Neural progenitor cell (in vitro differentiated cells): ENCODE measurements around the gene WLS. TPM values are rescaled to one million over a fixed set of nuclear protein-coding genes. Genes with fewer than 3 reads are reported as not detected.

Experiments used
- DNase-seq: peaks from one replicate; pipeline ENCODE4 v3.0.0-alpha.2; 2016; ENCODE audit warnings: low spot score
- H2AFZ ChIP-seq: fragments of 200-600 bp; sonication (generic); replicated peaks from 2 replicates; pipeline ENCODE4 v1.6.1; 2016; ENCODE audit warnings: antibody characterized with exemption
- H3F3A ChIP-seq: fragments of 200-600 bp; sonication (generic); 2 replicates; pipeline ENCODE4 v1.6.1; 2016; ENCODE audit warnings: antibody characterized with exemption, low read depth
- H3K27ac ChIP-seq: fragments of 200-600 bp; sonication (generic); 2 replicates; pipeline ENCODE4 v1.5.1; 2016; ENCODE audit warnings: mild to moderate bottlenecking
- H3K27me3 ChIP-seq: fragments of 200-600 bp; sonication (generic); 2 replicates; pipeline ENCODE4 v1.6.1; 2016; ENCODE audit warnings: mild to moderate bottlenecking, moderate library complexity
- H3K36me3 ChIP-seq: fragments of 200-600 bp; sonication (generic); 2 replicates; pipeline ENCODE4 v1.5.1; 2016
- H3K4me1 ChIP-seq: fragments of 200-600 bp; sonication (generic); 2 replicates; pipeline ENCODE4 v1.6.1; 2016; ENCODE audit warnings: mixed run types
- H3K4me2 ChIP-seq: fragments of 200-600 bp; sonication (generic); 2 replicates; pipeline ENCODE4 v1.6.1; 2016
- H3K4me3 ChIP-seq: fragments of 200-600 bp; sonication (generic); 2 replicates; pipeline ENCODE4 v1.5.1; 2016
- H3K79me2 ChIP-seq: fragments of 200-600 bp; sonication (generic); 2 replicates; pipeline ENCODE4 v1.6.1; 2016; ENCODE audit warnings: low read depth
- H3K9ac ChIP-seq: fragments of 200-600 bp; sonication (generic); 2 replicates; pipeline ENCODE4 v1.6.1; 2016
- H3K9me3 ChIP-seq: fragments of 200-600 bp; sonication (generic); 2 replicates; pipeline ENCODE4 v1.5.1; 2016; ENCODE audit warnings: low read depth
- H4K20me1 ChIP-seq: fragments of 200-600 bp; sonication (generic); 2 replicates; pipeline ENCODE4 v1.6.1; 2016; ENCODE audit warnings: low read depth
- H3K27ac Mint-ChIP-seq: 3 replicates; pipeline ENCODE4 v1.8.0; 2021; ENCODE audit warnings: mixed read lengths
- H3K27me3 Mint-ChIP-seq: 2 replicates; pipeline ENCODE4 v1.8.0; 2022; ENCODE audit warnings: low read depth, mild to moderate bottlenecking, inconsistent platforms, moderate library complexity, mixed read lengths; ENCODE audit not compliant: insufficient read depth
- H3K36me3 Mint-ChIP-seq: 3 replicates; pipeline ENCODE4 v1.8.0; 2021; ENCODE audit warnings: mixed read lengths
- H3K4me1 Mint-ChIP-seq: 3 replicates; pipeline ENCODE4 v1.8.0; 2021; ENCODE audit warnings: mixed read lengths
- H3K4me3 Mint-ChIP-seq: 3 replicates; pipeline ENCODE4 v1.8.0; 2021; ENCODE audit warnings: mild to moderate bottlenecking, moderate library complexity, mixed read lengths
- H3K9me3 Mint-ChIP-seq: 3 replicates; pipeline ENCODE4 v1.8.0; 2020; ENCODE audit warnings: mixed read lengths
- CTCF ChIP-seq: fragments of 200-600 bp; sonication (generic); IDR thresholded peaks from 2 replicates; pipeline ENCODE4 v1.5.1; 2017; ENCODE audit warnings: antibody characterized with exemption, mild to moderate bottlenecking
- EZH2 ChIP-seq: fragments of 200-600 bp; sonication (generic); IDR thresholded peaks from 2 replicates; pipeline ENCODE4 v1.6.1; 2017; ENCODE audit warnings: antibody characterized with exemption, mild to moderate bottlenecking, moderate library complexity
- EZH2phosphoT487 ChIP-seq: fragments of 200-600 bp; sonication (generic); IDR thresholded peaks from 2 replicates; pipeline ENCODE4 v1.6.1; 2017; ENCODE audit warnings: antibody characterized with exemption
- total RNA-seq: library from RNA; depleted of rRNA; stranded (reverse); fragments of >200 nt; gene quantifications from 2 replicates; pipeline ENCODE4 v1.2.3, GENCODE V29; 2015; ENCODE audit warnings: low replicate concordance

The WLS gene
- total RNA-seq, 1 donor from 2014 or later: 259 TPM

GRCh38 chr1:68220420-68220819 lies 11.9 kb downstream of the WLS start:
- Mint-ChIP-seq H3K9me3 (no peaks in the 10 kb centered on the region), H3K36me3 (peaks cover 31% of the 10 kb centered on the region), H3K27ac (no peak overlapping the region), H3K4me3 (no peak overlapping the region), H3K27me3 (no peaks in the 10 kb centered on the region), H3K4me1 (peaks cover 63% of the 10 kb centered on the region)
- no peak overlapping the region for H3K27ac ChIP-seq
- H3K4me1 ChIP-seq: peaks cover 93% of the 10 kb centered on the region
- no peak overlapping the region for H3K9ac ChIP-seq
- H3K9me3 ChIP-seq: no peaks in the 10 kb centered on the region
- H4K20me1 ChIP-seq: peaks cover 38% of the 10 kb centered on the region
- no peak overlapping the region for H2AFZ ChIP-seq
- no peak for DNase-seq
- TF ChIP-seq EZH2 (no peak), EZH2phosphoT487 (no peak), CTCF (no peak)
- no peak overlapping the region for H3K4me3 ChIP-seq
- H3F3A ChIP-seq: peaks cover 39% of the 10 kb centered on the region
- no peaks in the 10 kb centered on the region for H3K27me3 ChIP-seq
- H3K36me3 ChIP-seq: no peaks in the 10 kb centered on the region
- peaks cover 90% of the 10 kb centered on the region for H3K79me2 ChIP-seq
- peak overlapping the region; percentile 32 for H3K4me2 ChIP-seq

- H3K36me3 Mint-ChIP-seq: peaks cover 32% of the 10 kb centered on the region
- peak overlapping the region; percentile 70 for H3K4me3 Mint-ChIP-seq
- Histone ChIP-seq H3K27me3 (no peaks in the 10 kb centered on the region), H3K36me3 (no peaks in the 10 kb centered on the region), H3K79me2 (peaks cover 90% of the 10 kb centered on the region), H3K27ac (peak overlapping the region; percentile 97), H3K4me2 (peak overlapping the region; percentile 75), H3K4me3 (peak overlapping the region; percentile 30), H2AFZ (no peak overlapping the region), H3K9ac (no peak overlapping the region), H4K20me1 (peaks cover 19% of the 10 kb centered on the region), H3K9me3 (no peaks in the 10 kb centered on the region), H3F3A (peaks cover 43% of the 10 kb centered on the region), H3K4me1 (peaks cover 92% of the 10 kb centered on the region)
- no peaks in the 10 kb centered on the region for H3K27me3 Mint-ChIP-seq
- peak overlapping the region; percentile 95 for H3K27ac Mint-ChIP-seq
- TF ChIP-seq EZH2: no peak
- no peak for TF ChIP-seq CTCF
- no peak for TF ChIP-seq EZH2phosphoT487
- H3K9me3 Mint-ChIP-seq: no peaks in the 10 kb centered on the region
- H3K4me1 Mint-ChIP-seq: peaks cover 60% of the 10 kb centered on the region
- peak; percentile 78 for DNase-seq
Observed at GRCh38 chr1:68218490-68218889, 13.8 kb downstream of the WLS start.

- Mint-ChIP-seq H3K4me1 (peaks cover 55% of the 10 kb centered on the region), H3K9me3 (no peaks in the 10 kb centered on the region), H3K36me3 (peaks cover 28% of the 10 kb centered on the region), H3K27me3 (no peaks in the 10 kb centered on the region), H3K27ac (no peak overlapping the region), H3K4me3 (no peak overlapping the region)
- H4K20me1 ChIP-seq: peaks cover 13% of the 10 kb centered on the region
- peak overlapping the region; percentile 75 for H3K4me2 ChIP-seq
- no peaks in the 10 kb centered on the region for H3K27me3 ChIP-seq
- H2AFZ ChIP-seq: no peak overlapping the region
- no peaks in the 10 kb centered on the region for H3K36me3 ChIP-seq
- H3K27ac ChIP-seq: peak overlapping the region; percentile 97
- H3K4me3 ChIP-seq: peak overlapping the region; percentile 30
- peaks cover 89% of the 10 kb centered on the region for H3K79me2 ChIP-seq
- H3K9ac ChIP-seq: no peak overlapping the region
- no peak for TF ChIP-seq EZH2
- TF ChIP-seq EZH2phosphoT487: no peak
- TF ChIP-seq CTCF: no peak
- H3F3A ChIP-seq: peaks cover 49% of the 10 kb centered on the region
- DNase-seq: peak; percentile 69
- no peaks in the 10 kb centered on the region for H3K9me3 ChIP-seq
- H3K4me1 ChIP-seq: peaks cover 91% of the 10 kb centered on the region
Observed at GRCh38 chr1:68217618-68218017, 14.7 kb downstream of the WLS start.
